Hepatocyte (in vitro differentiated cells): ENCODE measurements around the gene LIPC.

Experiments
- CTCF ChIP-seq: fragments of 200-600 bp; sonication (generic); IDR thresholded peaks from 2 replicates; pipeline ENCODE4 v1.5.1; 2016; ENCODE audit warnings: antibody characterized with exemption, mild to moderate bottlenecking; ENCODE audit not compliant: poor library complexity
- EZH2 ChIP-seq: fragments of 200-600 bp; sonication (generic); IDR thresholded peaks from 2 replicates; pipeline ENCODE4 v1.6.1; 2016; ENCODE audit warnings: antibody characterized with exemption, mild to moderate bottlenecking, borderline replicate concordance

GRCh38 chr15:58503139-58504027 is 71.6 kb downstream of the LIPC start:
- TF ChIP-seq CTCF: no peak
- no peak for TF ChIP-seq EZH2
